HCT116 (cell line): ENCODE results near the gene ZNF223.

Experiments
- ATF3 ChIP-seq: IDR thresholded peaks from 2 replicates; pipeline ENCODE4 v1.6.1; 2012
- CBX3 ChIP-seq: IDR thresholded peaks from 2 replicates; pipeline ENCODE4 v1.6.1; 2012; ENCODE audit warnings: low read depth
- CEBPB ChIP-seq: IDR thresholded peaks from 2 replicates; pipeline ENCODE4 v1.6.1; 2012; ENCODE audit warnings: low read depth
- CTCF ChIP-seq, 3 experiments: fragments of 200-600 bp in 1 of 3; sonication (generic) in 1 of 3; IDR thresholded peaks in 2 of 3; conservative IDR thresholded peaks in 1 of 3; 2 replicates each; pipeline ENCODE4 v1.5.1; 2012 to 2017; ENCODE audit warnings: low read depth in 2 of 3, low read length in 2 of 3, antibody characterized with exemption in 1 of 3, borderline replicate concordance in 1 of 3, control low read depth in 1 of 3, mild to moderate bottlenecking in 1 of 3, mixed read lengths in 1 of 3, mixed run types in 1 of 3, moderate library complexity in 1 of 3; ENCODE audit not compliant: insufficient read depth in 1 of 3
- EGR1 ChIP-seq: IDR thresholded peaks from 2 replicates; pipeline ENCODE4 v1.6.1; 2012; ENCODE audit warnings: low read depth
- EZH2phosphoT487 ChIP-seq: fragments of 200-600 bp; IDR thresholded peaks from 2 replicates; pipeline ENCODE4 v1.6.1; 2018; ENCODE audit warnings: antibody characterized with exemption, borderline replicate concordance
- POLR2A ChIP-seq: IDR thresholded peaks from 2 replicates; pipeline ENCODE4 v1.7.0; 2011; ENCODE audit warnings: borderline replicate concordance; ENCODE audit not compliant: insufficient read depth, insufficient read length; ENCODE audit errors: extremely low read depth
- SP1 ChIP-seq: IDR thresholded peaks from 2 replicates; pipeline ENCODE4 v1.6.1; 2012; ENCODE audit warnings: low read depth

- no peak for TF ChIP-seq CEBPB
- TF ChIP-seq EGR1, result no peak
- TF ChIP-seq POLR2A, result no peak
- TF ChIP-seq SP1, result no peak
- no peak for TF ChIP-seq ATF3
- no peak for TF ChIP-seq CTCF (IDR thresholded peaks at IDR 0.05 in 2 of 3, conservative IDR thresholded peaks at IDR 0.05 in 1 of 3; ENCODE audit: borderline replicate concordance in 1 of 3, insufficient read depth in 1 of 3, low read depth in 2 of 3, low read length in 2 of 3)
- TF ChIP-seq CBX3, result no peak
- TF ChIP-seq EZH2phosphoT487, result no peak
Observed at GRCh38 chr19:44113784-44114390, 62.1 kb downstream of the ZNF223 start.
